ENCODE results near the gene CDK14. TPM values are rescaled to one million over a fixed set of nuclear protein-coding genes. Genes with fewer than 3 reads are reported as not detected.

Gene CDK14
- total and polyA plus RNA-seq, 2 of the 8 experiments (the other 6 are each of a cell fraction or from before 2014, with no cell fraction given) = 5.5 to 47.3 TPM

DNA sequence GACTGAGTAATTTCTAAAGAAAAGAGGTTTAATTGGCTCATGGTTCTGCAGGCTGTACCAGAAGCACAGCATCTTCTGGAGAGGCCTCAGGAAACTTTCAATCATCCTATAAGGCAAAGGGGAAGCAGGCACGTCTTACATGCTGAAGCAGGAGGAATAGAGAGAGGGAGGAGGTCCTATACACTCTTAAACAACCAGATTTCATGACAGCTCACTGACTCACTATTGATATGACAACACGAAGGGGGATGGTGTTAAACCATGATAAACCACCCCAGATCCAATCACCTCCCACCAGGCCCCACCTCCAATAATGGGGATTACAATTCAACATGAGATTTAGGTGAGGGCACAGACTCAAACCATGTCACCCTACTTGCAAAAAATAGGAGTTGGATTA is 201.5 kb downstream of the CDK14 start:
- Histone ChIP-seq H3K4me2 (ENCODE audit: insufficient read depth in 1 of 2, low read depth in 2 of 2, low read length in 2 of 2) (no peak overlapping the region), H3K23ac (ENCODE audit: insufficient read length) (no peak overlapping the region), H3K14ac (ENCODE audit: insufficient read length) (no peak overlapping the region), H3K27me3 (replicated peaks in 1 of 4; ENCODE audit: control insufficient read depth in 3 of 4, extremely low read depth in 1 of 4, insufficient read depth in 3 of 4, low read length in 3 of 4) (no peaks in the 10 kb centered on the region), H2BK15ac (ENCODE audit: low read length) (no peak overlapping the region), H3K36me3 (ENCODE audit: control insufficient read depth in 2 of 4, insufficient read depth in 4 of 4, low read length in 3 of 4) (peaks cover 0 to 2% (median 0%) of the 10 kb centered on the region in 4 experiments; a peak in 1 of 8 replicates), H3K27ac (ENCODE audit: low read depth, low read length) (no peak overlapping the region), H3K9ac (replicated peaks in 1 of 4; ENCODE audit: extremely low read depth in 1 of 4, low read depth in 3 of 4, low read length in 3 of 4) (no peak overlapping the region), H3K23me2 (ENCODE audit: low read depth, low read length) (no peaks in the 10 kb centered on the region), H4K20me1 (replicated peaks in 1 of 2; ENCODE audit: control insufficient read depth in 1 of 2, insufficient read depth in 2 of 2, low read length in 2 of 2) (no peaks in the 10 kb centered on the region), H2BK5ac (ENCODE audit: low read depth, low read length) (no peak overlapping the region), H3K79me1 (ENCODE audit: low read depth, low read length) (no peaks in the 10 kb centered on the region), H3K79me2 (ENCODE audit: control insufficient read depth in 1 of 2, insufficient read depth in 2 of 2, low read length in 2 of 2) (no peaks in the 10 kb centered on the region; a peak in 1 of 4 replicates), H3K4ac (replicated peaks; ENCODE audit: insufficient read length, low read depth, low read length) (no peak overlapping the region), H4K8ac (ENCODE audit: extremely low read depth, insufficient read depth, low read length) (no peak overlapping the region), H2BK20ac (ENCODE audit: low read length) (no peak overlapping the region), H2AFZ (ENCODE audit: low read length) (no peak overlapping the region), H2BK12ac (ENCODE audit: low read depth, low read length) (no peak overlapping the region), H3K9me3 (ENCODE audit: insufficient read depth in 2 of 2, low read depth in 1 of 2, low read length in 1 of 2) (peaks cover 5% of the 10 kb centered on the region in 2 experiments), H3K4me1 (replicated peaks in 1 of 4; ENCODE audit: control insufficient read depth in 3 of 4, insufficient read depth in 4 of 4, low read length in 3 of 4) (no peaks in the 10 kb centered on the region), H2AK5ac (ENCODE audit: low read depth, low read length) (no peak overlapping the region), H2BK120ac (replicated peaks; ENCODE audit: low read depth, low read length) (no peak overlapping the region), H3K4me3 (ENCODE audit: extremely low read depth in 1 of 4, insufficient read depth in 2 of 4, low read depth in 3 of 4, low read length in 4 of 4) (no peak overlapping the region), H4K91ac (replicated peaks; ENCODE audit: insufficient read length, low read length) (no peak overlapping the region), H3K18ac (ENCODE audit: extremely low read depth, low read length) (no peak overlapping the region), H3K56ac (replicated peaks; ENCODE audit: insufficient read length, low read depth, low read length) (no peak overlapping the region), H4K5ac (ENCODE audit: insufficient read length, low read depth, low read length) (no peak overlapping the region)
- ChIA-PET CTCF (ENCODE audit: partially characterized antibody) (no interaction called here), POLR2A (ENCODE audit: partially characterized antibody) (no interaction called here)
- no peak for FAIRE-seq
- 86% methylated on average over 2 of the region's 2 CpGs; no CpG with 5 or more reads in 1 of the 2 experiments for WGBS, 2 experiments (ENCODE audit: extremely low coverage in 1 of 2, insufficient coverage in 1 of 2, insufficient read length in 1 of 2, insufficient replicate concordance in 2 of 2, low coverage in 1 of 2, low lambda C conversion rate in 2 of 2, missing lambda C conversion rate in 1 of 2)
- no peak for DNase-seq (ENCODE audit: low read depth in 1 of 2, low spot score in 2 of 2)
- TF ChIP-seq RFX5 (IDR thresholded peaks at IDR 0.05; ENCODE audit: borderline replicate concordance, low read depth, low read length) (no peak), SP4 (IDR thresholded peaks at IDR 0.05; ENCODE audit: low read length) (no peak), CBX5 (IDR thresholded peaks at IDR 0.05; ENCODE audit: low read depth, low read length) (no peak), TCF12 (IDR thresholded peaks at IDR 0.05; ENCODE audit: low read depth, low read length) (no peak), TBP (IDR thresholded peaks at IDR 0.05; ENCODE audit: low read depth, low read length) (no peak), CREB1 (IDR thresholded peaks at IDR 0.05) (no peak), HDAC2 (IDR thresholded peaks at IDR 0.05; ENCODE audit: borderline replicate concordance in 1 of 2, low read depth in 2 of 2, low read length in 2 of 2) (no peak), HDAC6 (IDR thresholded peaks at IDR 0.05; ENCODE audit: low read depth, low read length) (no peak), RXRA (IDR thresholded peaks at IDR 0.05; ENCODE audit: insufficient read depth, low read depth, low read length) (no peak)
- TF ChIP-seq, protein P1, sequence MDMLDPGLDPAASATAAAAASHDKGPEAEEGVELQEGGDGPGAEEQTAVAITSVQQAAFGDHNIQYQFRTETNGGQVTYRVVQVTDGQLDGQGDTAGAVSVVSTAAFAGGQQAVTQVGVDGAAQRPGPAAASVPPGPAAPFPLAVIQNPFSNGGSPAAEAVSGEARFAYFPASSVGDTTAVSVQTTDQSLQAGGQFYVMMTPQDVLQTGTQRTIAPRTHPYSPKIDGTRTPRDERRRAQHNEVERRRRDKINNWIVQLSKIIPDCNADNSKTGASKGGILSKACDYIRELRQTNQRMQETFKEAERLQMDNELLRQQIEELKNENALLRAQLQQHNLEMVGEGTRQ (IDR thresholded peaks at IDR 0.05; ENCODE audit: low read length) = no peak
